ENCODE data around the gene NUMA1.

Gene NUMA1

DNA sequence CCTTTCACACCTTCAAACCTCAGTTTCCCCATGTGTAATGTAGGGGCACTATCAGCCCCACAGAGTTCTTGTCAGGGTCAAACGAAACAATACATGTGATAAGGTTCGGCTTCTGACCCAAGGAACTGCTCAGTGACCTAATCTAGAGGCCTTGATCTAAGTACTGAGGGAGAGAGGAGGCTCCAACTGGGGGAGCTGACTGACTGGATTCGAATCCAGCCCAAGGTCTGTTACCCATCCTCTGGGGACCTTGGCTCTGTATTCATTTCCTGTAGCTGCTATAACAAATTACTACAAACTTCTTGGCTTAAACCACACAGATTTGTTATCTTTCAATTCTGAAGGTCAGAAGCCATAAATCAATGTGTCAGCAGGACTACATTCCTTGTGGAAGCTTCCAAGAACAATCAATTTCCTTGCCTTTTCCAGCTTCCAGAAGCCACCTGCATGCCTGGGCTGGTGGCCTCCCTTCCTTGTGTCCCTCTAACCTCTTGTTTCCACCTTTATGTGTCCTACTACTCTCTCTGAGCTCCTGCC is 42.8 kb upstream of the NUMA1 start:
- DNase-seq = no peak
- in situ Hi-C loops (cut with HindIII; ENCODE audit: low pct_ligation_motif_present, low sequenced_read_pairs) = no loop called here
- H3K36me3 ChIP-seq (replicated peaks) = no peaks in the 10 kb centered on the region
- no peak for TF ChIP-seq CTCF (IDR thresholded peaks at IDR 0.05; ENCODE audit: low read depth, low read length, missing control alignments)
- no peaks in the 10 kb centered on the region for H3K27me3 ChIP-seq (replicated peaks)
- H3K4me3 ChIP-seq (ENCODE audit: low read depth, low read length) = no peak overlapping the region
- no peak overlapping the region for H3K27ac ChIP-seq

- H3K36me3 ChIP-seq (replicated peaks) = no peaks in the 10 kb centered on the region
- no peaks in the 10 kb centered on the region for H3K27me3 ChIP-seq (replicated peaks)
- DNase-seq = no peak
- H3K4me3 ChIP-seq (ENCODE audit: low read depth, low read length) = no peak overlapping the region
- no peak for TF ChIP-seq CTCF (IDR thresholded peaks at IDR 0.05; ENCODE audit: low read depth, low read length, missing control alignments)
- in situ Hi-C loops (cut with HindIII; ENCODE audit: low pct_ligation_motif_present, low sequenced_read_pairs) = no loop called here
- H3K27ac ChIP-seq = no peak overlapping the region
Observed at GRCh38 chr11:72122607-72123006, 42.3 kb upstream of the NUMA1 start.

DNA sequence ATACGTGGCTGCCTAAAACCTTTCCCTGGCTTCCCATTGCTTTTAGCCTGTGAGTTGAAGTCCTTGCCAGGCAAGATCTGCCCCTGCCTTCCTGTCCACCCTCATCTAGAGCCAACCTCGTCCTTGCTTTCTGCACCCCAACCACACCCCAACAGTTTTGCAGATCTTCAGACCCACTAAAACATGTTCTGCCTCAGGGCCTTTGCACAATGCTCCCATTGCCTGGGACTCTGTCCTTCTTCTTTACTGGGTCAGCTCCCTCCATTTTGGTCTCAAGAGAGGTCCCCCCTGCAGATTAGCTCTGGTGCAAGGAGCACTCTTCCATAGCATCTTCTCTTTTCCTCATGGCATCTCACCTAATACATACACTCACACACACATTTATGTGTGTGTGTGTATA is 40.6 kb upstream of the NUMA1 start:
- in situ Hi-C loops (cut with HindIII; ENCODE audit: low pct_ligation_motif_present, low sequenced_read_pairs) = no loop called here
- DNase-seq = no peak
- no peaks in the 10 kb centered on the region for H3K36me3 ChIP-seq (replicated peaks)
- H3K27me3 ChIP-seq (replicated peaks) = no peaks in the 10 kb centered on the region
- TF ChIP-seq CTCF (IDR thresholded peaks at IDR 0.05; ENCODE audit: low read depth, low read length, missing control alignments) = no peak
- H3K27ac ChIP-seq = no peak overlapping the region
- H3K4me3 ChIP-seq (ENCODE audit: low read depth, low read length) = no peak overlapping the region

GRCh38 chr11:72119198-72119597 is 38.9 kb upstream of the NUMA1 start:
- Histone ChIP-seq H3K36me3 (replicated peaks) (no peaks in the 10 kb centered on the region), H3K27ac (no peak overlapping the region), H3K27me3 (replicated peaks) (no peaks in the 10 kb centered on the region), H3K4me3 (ENCODE audit: low read depth, low read length) (no peak overlapping the region)
- in situ Hi-C loops (cut with HindIII; ENCODE audit: low pct_ligation_motif_present, low sequenced_read_pairs) = no loop called here
- TF ChIP-seq CTCF (IDR thresholded peaks at IDR 0.05; ENCODE audit: low read depth, low read length, missing control alignments) = no peak
- no peak for DNase-seq

DNA sequence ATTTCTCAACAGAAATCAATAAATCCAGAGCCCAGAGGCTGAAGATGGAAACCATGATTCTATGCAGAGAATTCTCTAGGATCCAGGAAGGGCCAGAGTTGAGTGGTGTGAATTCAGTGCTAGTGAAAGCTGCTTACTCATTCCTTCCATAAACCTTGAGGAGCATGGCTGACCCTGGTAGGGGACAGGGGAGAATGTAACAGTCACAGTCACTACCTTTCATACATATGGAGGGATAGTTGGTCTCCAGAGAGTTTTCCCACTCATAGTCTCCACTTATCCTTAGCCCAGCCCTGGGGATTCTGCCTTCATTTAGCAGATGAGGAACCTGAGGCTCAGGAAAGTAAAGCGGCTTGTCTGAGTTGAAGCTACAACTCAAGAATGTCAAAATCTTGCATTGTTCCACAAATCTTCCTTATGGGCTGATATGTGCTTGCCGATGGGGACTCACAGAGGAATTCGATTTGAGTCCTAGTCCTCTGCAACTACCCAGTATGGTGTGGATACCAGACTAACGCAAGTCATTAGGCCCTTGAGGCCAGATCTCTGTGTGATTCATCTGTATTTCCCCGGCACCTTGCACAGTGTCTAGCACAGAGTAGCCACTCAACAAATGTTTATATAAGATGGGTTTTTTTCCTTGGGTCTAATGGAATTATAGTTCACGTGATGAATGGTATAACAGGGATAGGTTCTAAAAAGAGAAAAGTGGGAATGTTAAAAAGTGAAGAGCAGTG is 35.8 kb upstream of the NUMA1 start:
- no peak overlapping the region for H3K4me3 ChIP-seq (ENCODE audit: low read depth, low read length)
- TF ChIP-seq CTCF (IDR thresholded peaks at IDR 0.05; ENCODE audit: low read depth, low read length, missing control alignments) = no peak
- H3K36me3 ChIP-seq (replicated peaks) = no peaks in the 10 kb centered on the region
- no peaks in the 10 kb centered on the region for H3K27me3 ChIP-seq (replicated peaks)
- in situ Hi-C loops (cut with HindIII; ENCODE audit: low pct_ligation_motif_present, low sequenced_read_pairs) = no loop called here
- no peak for DNase-seq
- H3K27ac ChIP-seq = no peak overlapping the region

DNA sequence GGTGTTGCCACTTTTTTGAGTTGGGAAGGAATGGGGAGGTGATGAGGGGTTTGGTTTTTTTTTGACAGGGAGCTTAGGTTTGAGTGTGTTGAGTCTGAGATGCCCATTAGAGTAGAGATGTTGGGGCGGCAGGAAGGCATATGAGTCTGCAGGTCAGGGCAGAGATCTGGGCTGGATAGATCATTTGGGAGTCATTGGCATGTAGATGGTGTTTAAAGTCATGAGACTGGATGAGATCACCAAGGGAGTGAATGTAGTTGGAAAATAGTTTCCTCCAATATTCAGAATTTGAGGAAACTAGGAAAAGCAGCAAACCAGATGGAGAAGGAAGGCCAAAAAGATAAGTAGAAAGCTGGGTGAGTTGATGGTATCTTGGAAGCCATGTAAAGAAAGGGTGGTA is 34.2 kb upstream of the NUMA1 start:
- in situ Hi-C loops (cut with HindIII; ENCODE audit: low pct_ligation_motif_present, low sequenced_read_pairs) = no loop called here
- H3K27ac ChIP-seq = no peak overlapping the region

More for the DNA sequence above, 34.2 kb upstream of the NUMA1 start:
- DNase-seq = no peak
- Histone ChIP-seq H3K36me3 (replicated peaks) (no peaks in the 10 kb centered on the region), H3K27me3 (replicated peaks) (no peaks in the 10 kb centered on the region), H3K4me3 (ENCODE audit: low read depth, low read length) (no peak overlapping the region)
- TF ChIP-seq CTCF (IDR thresholded peaks at IDR 0.05; ENCODE audit: low read depth, low read length, missing control alignments) = no peak

All from brain microvascular endothelial cell (primary cell).